ENCODE results near the gene SHISA9.

The SHISA9 gene

DNA sequence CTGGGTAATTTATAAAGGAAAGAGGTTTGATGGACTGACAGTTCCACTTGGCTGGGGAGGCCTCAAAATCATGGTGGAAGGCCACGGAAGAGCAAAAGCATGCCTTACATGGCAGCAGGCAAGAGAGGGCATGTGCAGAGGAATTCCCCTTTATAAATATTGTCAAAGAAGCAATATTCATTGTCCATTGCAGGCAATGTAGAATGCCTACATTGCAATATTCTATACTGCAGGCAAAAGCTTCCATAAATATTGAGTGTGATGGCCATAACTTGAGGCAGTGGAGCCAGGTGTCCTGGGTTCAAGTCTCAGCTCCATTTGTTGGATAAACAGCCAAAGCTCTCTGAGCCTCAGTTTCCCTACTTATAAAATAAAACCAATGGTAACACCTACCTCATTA lies 322.3 kb downstream of the SHISA9 start:
- no peak for TF ChIP-seq CTCF (IDR thresholded peaks at IDR 0.05; ENCODE audit: extremely low read depth, missing control alignments)
- no peak for DNase-seq (ENCODE audit: low spot score)

DNA sequence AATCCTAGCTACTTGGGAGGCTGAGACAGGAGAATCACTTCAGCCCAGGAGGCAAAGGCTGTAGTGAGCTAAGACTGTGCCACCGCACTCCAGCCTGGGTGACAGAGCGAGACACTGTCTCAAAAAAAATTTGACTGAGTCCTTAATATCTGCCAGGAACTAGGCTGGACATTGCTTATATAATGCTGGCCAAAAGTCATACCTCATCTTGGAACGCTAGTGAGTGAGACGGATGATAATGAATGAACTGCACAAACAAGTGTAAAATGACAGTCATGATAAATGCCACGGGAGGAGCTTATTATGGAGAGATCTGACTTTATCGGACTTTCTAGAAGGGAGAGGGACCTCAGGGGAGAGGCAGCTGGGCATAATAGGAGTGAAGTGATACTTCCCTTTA lies 327.6 kb downstream of the SHISA9 start:
- DNase-seq (ENCODE audit: low spot score) = no peak
- no peak for TF ChIP-seq CTCF (IDR thresholded peaks at IDR 0.05; ENCODE audit: extremely low read depth, missing control alignments)

- DNase-seq (ENCODE audit: low spot score) = no peak
- no peak for TF ChIP-seq CTCF (IDR thresholded peaks at IDR 0.05; ENCODE audit: extremely low read depth, missing control alignments)
These were observed 330.0 kb downstream of the SHISA9 start for GRCh38 chr16:13231365-13231764.

DNA sequence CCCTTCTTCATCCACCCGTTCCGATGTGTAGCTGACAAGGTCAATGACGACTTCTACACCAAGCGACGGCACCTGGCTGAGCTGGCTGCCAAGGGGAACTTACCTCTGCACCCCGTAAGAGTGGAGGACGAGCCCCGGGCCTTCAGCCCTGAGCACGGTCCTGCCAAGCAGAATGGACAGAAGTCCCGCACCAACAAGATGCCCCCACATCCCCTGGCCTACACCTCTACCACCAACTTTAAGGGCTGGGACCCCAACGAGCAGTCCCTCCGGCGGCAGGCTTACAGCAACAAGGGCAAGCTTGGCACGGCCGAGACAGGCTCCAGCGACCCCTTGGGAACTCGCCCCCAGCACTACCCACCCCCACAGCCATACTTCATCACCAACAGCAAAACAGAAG lies 333.6 kb downstream of the SHISA9 start:
- no peak for DNase-seq (ENCODE audit: low spot score)
- TF ChIP-seq CTCF (IDR thresholded peaks at IDR 0.05; ENCODE audit: extremely low read depth, missing control alignments) = no peak

- no peak for DNase-seq (ENCODE audit: low spot score)
- TF ChIP-seq CTCF (IDR thresholded peaks at IDR 0.05; ENCODE audit: extremely low read depth, missing control alignments) = no peak
These were observed 334.9 kb downstream of the SHISA9 start for GRCh38 chr16:13236308-13236707.

GRCh38 chr16:13238182-13238581 lies 336.8 kb downstream of the SHISA9 start:
- no peak for TF ChIP-seq CTCF (IDR thresholded peaks at IDR 0.05; ENCODE audit: extremely low read depth, missing control alignments)
- no peak for DNase-seq (ENCODE audit: low spot score)

- DNase-seq (ENCODE audit: low spot score) = no peak
- no peak for TF ChIP-seq CTCF (IDR thresholded peaks at IDR 0.05; ENCODE audit: extremely low read depth, missing control alignments)
These were observed 340.8 kb downstream of the SHISA9 start for GRCh38 chr16:13242201-13242600.

Measured in GM20000 (cell line).